Inflammatory macrophage treated with lipopolysaccharide for 1 hour (primary cell): Measurements from ENCODE around the gene AP2B1.

Experiments
- DNase-seq, 2 donors: peaks; one replicate each; pipeline ENCODE4 v3.0.0-alpha.2; 2020 to 2022

AP2B1 gene

DNA sequence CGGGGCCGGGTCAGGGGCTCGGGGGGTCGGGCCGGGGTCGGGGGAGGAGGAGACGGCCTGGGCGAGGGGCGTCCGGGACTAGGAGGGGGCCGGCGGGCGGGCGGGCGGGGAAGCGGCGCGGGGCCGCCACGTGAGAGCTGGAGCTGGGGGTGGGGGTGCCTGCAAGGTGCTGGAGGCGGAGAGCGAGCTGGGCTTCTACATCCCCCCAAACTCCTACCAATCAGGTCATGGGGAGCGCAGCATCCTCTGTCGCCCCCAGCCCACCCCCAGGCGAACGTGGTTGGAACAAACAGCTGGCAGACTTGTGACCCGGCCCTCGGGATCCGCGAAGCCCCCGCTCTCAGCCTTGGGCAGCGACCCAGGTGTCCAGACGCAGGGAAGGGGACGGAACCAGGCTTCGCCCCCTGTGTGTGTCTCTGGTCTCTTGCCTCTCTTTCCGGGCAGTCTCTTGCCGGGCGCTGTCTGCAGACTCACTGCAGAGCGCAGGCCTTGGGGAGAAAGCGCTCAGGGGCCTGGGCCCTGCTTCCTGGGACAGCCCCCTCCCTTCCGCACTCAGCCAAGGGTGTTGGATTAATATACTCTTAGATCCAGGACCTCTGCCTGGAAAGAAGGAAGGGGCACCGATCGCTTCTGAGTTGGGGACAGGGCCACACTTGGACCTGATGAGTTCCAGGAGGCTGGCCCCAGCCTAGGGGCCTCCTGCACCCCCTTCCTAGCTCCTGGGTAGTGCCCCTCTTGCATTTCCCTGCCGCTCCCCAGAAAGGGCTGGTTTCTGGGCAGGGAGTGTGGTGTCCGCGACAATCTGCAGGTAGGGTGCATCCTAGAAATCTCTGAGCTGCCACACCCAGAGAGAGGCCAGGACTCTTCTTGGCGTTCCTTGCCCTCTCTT, 145.0 kb downstream of the AP2B1 start:
- DNase-seq: no peak

GRCh38 chr17:35732806-35733136, 145.6 kb downstream of the AP2B1 start:
- DNase-seq: no peak

GRCh38 chr17:35733366-35733765, 146.2 kb downstream of the AP2B1 start:
- DNase-seq: no peak

- no peak for DNase-seq
These were observed 147.3 kb downstream of the AP2B1 start for GRCh38 chr17:35734396-35734795.

DNA sequence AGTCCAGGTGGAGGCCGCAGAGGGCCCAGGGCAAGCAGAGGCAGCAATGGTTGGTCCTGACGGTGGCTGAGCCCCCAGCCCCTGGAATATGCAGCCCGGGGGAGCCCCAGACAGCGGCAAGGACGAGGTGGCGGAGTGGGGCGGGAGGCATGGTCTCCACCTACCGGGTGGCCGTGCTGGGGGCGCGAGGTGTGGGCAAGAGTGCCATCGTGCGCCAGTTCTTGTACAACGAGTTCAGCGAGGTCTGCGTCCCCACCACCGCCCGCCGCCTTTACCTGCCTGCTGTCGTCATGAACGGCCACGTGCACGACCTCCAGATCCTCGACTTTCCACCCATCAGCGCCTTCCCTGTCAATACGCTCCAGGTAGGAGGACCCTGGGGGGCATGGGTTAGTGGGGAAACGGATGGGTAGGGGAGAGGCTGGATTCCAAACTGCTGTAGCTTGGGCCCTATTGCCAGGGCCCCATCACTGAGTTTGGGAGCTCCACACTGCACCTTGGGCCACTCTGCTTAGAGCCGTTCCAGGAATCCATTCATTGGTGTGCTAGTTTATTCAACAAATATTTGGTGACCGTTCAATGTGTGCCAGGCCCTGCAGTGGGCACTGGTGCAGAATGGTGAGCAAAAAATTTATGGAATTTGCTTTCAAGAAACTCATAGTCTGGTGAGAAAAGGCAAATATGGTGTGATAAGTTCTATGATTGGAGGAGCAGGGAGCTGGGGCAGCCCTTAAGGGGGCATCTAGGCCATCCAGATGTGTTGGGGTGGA, 148.1 kb downstream of the AP2B1 start:
- DNase-seq: no peak

DNA sequence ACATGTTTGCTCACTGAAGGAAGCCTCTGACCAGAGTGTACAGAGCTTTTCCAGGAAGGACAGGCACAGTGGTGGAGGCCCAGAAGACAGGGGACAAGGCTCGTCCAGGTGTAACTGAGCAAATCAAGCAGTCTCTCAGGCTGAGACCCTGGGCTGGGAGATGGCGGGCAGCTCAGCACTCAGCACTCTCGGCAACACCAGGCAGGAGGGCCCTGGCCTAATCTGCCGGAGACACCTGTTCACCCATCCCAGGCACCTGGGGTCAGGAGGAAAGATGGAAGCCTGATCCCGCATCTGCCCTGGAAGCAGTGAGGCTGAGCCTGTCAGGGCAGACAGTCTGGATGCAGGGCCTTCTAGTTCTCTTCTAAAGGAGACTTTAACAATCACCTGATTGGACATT, 149.1 kb downstream of the AP2B1 start:
- no peak for DNase-seq

- peak in 1 of 2 donors; percentile 16 for DNase-seq
These were observed 151.5 kb downstream of the AP2B1 start for GRCh38 chr17:35738519-35739133.

DNA sequence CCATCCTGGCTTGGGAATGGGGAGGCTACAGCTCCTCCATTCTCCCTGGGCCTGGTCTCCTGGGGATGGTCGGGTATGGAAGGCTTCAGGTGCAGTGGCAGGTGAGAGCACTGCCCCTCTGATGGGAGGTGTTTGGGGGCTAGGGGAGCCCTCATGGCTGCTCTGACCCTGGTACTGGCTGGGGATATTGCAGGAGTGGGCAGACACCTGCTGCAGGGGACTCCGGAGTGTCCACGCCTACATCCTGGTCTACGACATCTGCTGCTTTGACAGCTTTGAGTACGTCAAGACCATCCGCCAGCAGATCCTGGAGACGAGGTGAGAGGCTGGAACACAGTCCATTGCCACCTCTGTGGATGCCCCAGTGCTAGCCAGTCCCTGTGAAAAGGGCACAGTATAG, 153.1 kb downstream of the AP2B1 start:
- no peak for DNase-seq

GRCh38 chr17:35740997-35741931, 154.1 kb downstream of the AP2B1 start:
- no peak for DNase-seq

GRCh38 chr17:35742496-35742895, 155.4 kb downstream of the AP2B1 start:
- no peak for DNase-seq

DNA sequence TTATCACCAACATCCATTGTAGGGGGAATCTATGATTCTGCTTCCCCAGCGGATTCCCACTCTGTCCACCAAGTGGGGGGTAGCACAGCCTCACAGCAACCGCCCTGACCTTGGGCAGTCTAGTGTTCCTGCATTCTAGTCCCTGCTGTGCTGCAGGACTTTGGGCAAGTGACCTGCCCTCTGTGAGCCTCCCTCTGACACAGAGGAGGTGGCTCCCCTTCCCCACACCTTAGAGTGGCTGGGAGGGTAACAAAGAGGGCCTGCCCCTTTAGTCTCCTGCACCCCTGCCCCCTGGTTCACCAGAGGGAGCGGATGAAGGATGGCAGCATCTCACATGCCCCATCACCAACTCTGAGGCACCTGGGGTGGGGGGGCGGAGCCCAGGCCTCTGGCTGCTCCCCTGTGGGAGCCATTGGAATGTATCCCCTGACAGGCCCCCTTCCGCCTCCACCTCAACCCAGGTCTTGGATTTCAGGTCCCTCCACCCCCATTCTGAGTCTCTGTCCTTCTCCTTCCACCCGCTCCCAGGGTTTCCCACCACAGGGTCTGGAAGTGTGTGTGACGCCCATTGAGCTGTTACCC, 155.9 kb downstream of the AP2B1 start:
- no peak for DNase-seq

DNA sequence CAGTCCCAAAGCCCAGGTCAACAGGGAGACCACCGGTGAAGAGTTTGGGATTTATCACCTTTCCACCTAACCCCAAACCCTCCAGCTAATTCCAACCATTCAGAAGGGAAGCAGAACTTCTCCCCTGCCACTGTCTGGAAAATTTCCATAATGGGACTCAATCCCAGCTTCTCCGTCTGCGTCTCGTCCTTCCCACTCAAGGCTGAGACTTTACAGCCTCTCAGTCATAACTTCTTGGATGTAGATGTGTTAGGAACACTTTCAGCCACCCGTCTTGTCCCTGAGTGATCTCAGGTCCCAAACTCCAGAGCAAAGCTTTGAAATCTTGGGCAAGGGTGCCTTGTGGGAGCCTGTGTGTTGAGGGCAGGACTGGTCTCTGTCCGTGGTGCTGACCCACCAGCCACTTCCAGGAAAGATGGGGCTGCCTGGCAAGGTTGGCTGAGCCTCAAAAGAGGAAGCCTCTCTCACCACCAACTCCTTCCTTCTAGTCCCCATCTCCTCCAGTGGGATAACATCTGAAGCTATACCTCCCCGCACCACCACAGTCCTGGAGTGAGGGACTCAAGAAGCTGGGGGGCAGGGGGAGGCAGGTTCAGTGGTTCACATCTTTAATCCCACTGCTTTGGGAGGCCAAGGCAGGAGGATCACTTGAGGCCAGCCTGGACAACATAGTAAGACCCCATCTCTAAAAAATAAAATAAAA, 156.7 kb downstream of the AP2B1 start:
- DNase-seq: peak in 1 of 2 donors; percentile 41

DNA sequence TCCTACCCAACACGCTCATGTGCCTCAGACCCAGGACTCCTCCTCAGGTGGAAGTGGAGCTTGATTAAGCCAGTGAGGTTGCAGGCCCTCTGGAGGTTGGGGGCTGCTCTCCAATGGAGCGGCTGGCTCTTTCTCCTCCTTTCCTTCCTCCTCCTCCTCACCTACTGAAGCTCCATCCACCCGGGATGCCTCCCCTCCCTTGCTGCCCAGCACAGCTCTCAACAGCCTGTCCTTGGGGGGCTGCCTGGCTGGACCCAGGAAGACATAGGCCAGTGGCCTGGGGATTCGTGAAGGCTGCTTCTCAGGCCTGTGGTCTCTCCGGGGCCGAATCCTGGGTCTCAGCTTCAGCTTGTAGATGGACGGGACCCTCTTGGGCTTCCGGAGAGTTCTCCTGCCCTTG, 157.7 kb downstream of the AP2B1 start:
- no peak for DNase-seq

DNA sequence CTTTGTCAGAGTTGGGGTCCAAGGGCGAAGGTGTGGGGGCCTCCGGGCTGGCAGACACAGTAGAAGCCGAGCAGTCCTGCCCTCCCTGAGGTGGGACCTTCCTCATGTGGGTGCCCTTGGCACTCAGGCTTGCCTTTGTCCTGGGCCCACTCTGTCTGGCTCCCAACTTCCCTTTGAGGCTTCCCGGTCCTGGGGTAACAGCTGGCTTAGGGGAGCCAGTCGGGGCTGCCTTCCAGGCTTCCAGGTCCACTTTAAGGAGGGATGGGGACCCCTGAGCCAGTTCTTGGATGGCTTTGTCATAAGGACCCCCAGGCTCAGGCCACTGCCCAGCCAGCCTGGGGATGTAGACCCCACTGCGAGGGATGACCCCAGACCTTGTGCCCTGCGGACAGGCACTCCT, 158.1 kb downstream of the AP2B1 start:
- no peak for DNase-seq

GRCh38 chr17:35745749-35746320, 158.7 kb downstream of the AP2B1 start:
- DNase-seq: no peak

GRCh38 chr17:35747540-35748017, 160.5 kb downstream of the AP2B1 start:
- peak; percentile 47 to 88 for DNase-seq

DNA sequence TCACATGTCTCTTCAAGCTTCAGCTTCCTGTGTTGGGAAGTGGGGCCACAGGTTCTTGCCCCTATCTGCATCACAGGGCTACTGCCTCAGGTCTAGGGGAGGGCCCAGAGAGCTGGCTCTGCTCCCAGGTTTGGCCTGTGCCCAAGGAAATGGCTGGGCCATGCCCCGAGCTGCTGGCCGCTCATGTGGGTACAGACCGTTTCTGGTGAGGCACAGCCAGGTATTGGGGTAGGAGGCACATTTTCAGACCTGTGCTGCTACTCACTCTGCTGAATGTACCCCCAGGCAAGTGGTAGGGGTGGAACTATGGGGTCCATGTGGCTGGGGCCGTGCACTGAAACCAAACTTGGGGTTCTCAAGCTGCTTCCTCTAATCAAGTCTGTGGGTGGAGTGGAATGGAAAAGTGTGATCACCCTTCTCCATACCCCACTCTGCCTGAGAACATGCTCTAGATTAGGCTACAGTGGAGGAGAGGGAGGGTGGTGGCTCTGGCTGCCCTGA, 161.3 kb downstream of the AP2B1 start:
- DNase-seq: no peak

GRCh38 chr17:35748979-35749378, 161.9 kb downstream of the AP2B1 start:
- no peak for DNase-seq

DNA sequence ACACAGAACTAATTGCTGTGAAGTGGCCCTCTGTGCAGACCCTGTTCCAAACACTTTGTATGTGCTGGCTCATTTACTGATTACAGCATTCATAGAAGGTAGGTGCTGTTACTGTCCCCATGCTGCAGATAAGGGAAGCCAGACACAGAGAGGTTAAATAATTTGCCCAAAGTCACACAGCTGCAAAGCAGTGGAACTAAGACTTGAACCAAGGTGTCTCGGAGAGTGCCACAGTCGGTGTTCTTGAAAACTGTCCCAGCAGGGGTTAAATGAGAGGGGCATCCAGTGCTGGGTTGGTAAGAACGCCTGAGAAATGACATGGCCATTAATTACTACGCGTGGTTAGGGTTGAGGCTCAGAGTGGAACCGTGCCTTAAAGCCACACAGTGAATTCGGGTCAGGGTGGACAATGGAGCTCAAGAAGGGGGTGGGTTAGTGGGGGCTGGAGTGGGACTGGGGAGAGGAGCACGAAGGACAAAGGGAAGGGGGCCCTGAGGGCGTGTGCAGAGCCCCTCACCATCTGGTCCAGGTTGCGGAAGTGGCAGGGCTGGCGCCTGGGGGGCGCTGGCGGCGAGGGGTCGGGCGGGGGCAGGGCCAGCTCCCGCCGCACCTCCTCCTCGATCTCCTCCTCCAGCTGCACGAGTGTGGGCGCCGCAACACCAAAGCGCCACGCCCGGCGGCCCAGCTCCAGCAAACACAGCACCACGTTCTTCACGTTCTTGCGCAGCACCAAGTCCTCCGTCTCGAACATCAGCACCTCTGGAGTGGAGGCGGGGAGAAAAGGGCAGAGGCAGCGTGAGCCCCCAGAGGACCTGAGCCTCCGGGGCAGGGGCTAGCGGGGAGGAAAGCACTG, 162.7 kb downstream of the AP2B1 start:
- no peak for DNase-seq
